ENCODE data around the gene COX8C. TPM values are rescaled to one million over a fixed set of nuclear protein-coding genes. Genes with fewer than 3 reads are reported as not detected.

Gene COX8C
- total and polyA plus RNA-seq, 7 donors, result 0.35 to 0.54 TPM; not detected in 5

GRCh38 chr14:93306812-93307211 lies 40.2 kb upstream of the COX8C start:
- Histone ChIP-seq H3K27ac (no peak overlapping the region), H3K27me3 (ENCODE audit: insufficient read depth in 3 of 3, low read length in 2 of 3) (no peaks in the 10 kb centered on the region), H3K4me1 (peaks cover 26% of the 10 kb centered on the region), H3K4me3 (no peak overlapping the region), H3K36me3 (ENCODE audit: insufficient read depth in 1 of 2, low read depth in 1 of 2) (no peaks in the 10 kb centered on the region), H3K9me3 (no peaks in the 10 kb centered on the region)
- intact Hi-C loops (cut with DNase I), result no loop called here
- no peak for ATAC-seq
- no peak for DNase-seq
- TF ChIP-seq, protein P1, sequence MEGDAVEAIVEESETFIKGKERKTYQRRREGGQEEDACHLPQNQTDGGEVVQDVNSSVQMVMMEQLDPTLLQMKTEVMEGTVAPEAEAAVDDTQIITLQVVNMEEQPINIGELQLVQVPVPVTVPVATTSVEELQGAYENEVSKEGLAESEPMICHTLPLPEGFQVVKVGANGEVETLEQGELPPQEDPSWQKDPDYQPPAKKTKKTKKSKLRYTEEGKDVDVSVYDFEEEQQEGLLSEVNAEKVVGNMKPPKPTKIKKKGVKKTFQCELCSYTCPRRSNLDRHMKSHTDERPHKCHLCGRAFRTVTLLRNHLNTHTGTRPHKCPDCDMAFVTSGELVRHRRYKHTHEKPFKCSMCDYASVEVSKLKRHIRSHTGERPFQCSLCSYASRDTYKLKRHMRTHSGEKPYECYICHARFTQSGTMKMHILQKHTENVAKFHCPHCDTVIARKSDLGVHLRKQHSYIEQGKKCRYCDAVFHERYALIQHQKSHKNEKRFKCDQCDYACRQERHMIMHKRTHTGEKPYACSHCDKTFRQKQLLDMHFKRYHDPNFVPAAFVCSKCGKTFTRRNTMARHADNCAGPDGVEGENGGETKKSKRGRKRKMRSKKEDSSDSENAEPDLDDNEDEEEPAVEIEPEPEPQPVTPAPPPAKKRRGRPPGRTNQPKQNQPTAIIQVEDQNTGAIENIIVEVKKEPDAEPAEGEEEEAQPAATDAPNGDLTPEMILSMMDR (IDR thresholded peaks at IDR 0.05), result no peak

DNA sequence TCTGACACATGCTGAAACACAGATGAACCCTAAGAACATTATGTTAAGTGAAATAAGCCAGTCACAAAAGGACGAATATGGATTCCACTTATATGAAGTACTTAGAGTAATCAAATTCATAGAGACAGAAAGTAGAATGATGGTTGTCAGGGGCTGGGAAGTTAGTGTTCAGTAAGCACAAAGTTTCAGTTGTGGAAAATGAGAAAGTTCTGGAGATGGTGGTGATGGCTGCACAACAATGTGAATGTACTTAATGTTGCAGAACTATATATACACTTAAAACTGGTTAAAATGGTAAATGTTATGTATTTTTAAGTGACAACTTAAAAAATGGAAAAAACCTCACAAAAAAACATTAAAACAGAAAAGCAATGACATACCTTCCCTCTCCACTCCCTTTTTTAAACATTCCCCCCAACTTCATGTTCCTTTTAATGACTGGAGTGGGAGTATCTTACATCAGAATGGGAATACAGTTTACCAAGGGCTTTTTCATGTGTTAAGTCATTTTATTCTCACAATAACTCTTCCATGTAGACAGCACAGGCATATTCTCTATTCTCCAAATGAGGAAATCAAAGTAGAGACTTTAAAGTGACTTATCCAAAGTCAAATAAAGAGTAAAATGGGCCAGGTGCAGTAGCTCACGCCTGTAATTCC lies 38.2 kb upstream of the COX8C start:
- TF ChIP-seq, protein P1 (IDR thresholded peaks at IDR 0.05), result no peak
- H3K4me1 ChIP-seq, result peaks cover 29% of the 10 kb centered on the region
- intact Hi-C loops (cut with DNase I), result no loop called here
- DNase-seq, result no peak
- no peaks in the 10 kb centered on the region for H3K27me3 ChIP-seq (ENCODE audit: insufficient read depth in 3 of 3, low read length in 2 of 3)
- 87 to 91% (median 88%) methylated on average over 2 of the region's 2 CpGs for WGBS, 3 donors
- H3K27ac ChIP-seq, result no peak overlapping the region
- no peaks in the 10 kb centered on the region for H3K36me3 ChIP-seq (ENCODE audit: insufficient read depth in 1 of 2, low read depth in 1 of 2)
- no peaks in the 10 kb centered on the region for H3K9me3 ChIP-seq
- no peak overlapping the region for H3K4me3 ChIP-seq
- ATAC-seq, result no peak

- intact Hi-C loops (cut with DNase I), result no loop called here
- no peaks in the 10 kb centered on the region for H3K27me3 ChIP-seq (ENCODE audit: insufficient read depth in 3 of 3, low read length in 2 of 3)
- no peaks in the 10 kb centered on the region for H3K9me3 ChIP-seq
- no peak for DNase-seq
- H3K36me3 ChIP-seq (ENCODE audit: insufficient read depth in 1 of 2, low read depth in 1 of 2), result no peaks in the 10 kb centered on the region
- H3K4me3 ChIP-seq, result no peak overlapping the region
- H3K4me1 ChIP-seq, result peaks cover 28% of the 10 kb centered on the region
- no peak for ATAC-seq
- TF ChIP-seq, protein P1 (IDR thresholded peaks at IDR 0.05), result no peak
- H3K27ac ChIP-seq, result no peak overlapping the region
- 83 to 86% (median 85%) methylated on average over 2 of the region's 2 CpGs for WGBS, 3 donors
Measured at GRCh38 chr14:93309427-93309966, 37.5 kb upstream of the COX8C start.

GRCh38 chr14:93311082-93311481 lies 35.9 kb upstream of the COX8C start:
- no peak overlapping the region for H3K4me3 ChIP-seq
- WGBS, 3 donors, result 67 to 78% (median 71%) methylated on average over 1 of the region's 1 CpG
- ATAC-seq (no peak), DNase-seq (no peak)
- no peaks in the 10 kb centered on the region for H3K9me3 ChIP-seq
- TF ChIP-seq, protein P1 (IDR thresholded peaks at IDR 0.05), result no peak
- no peaks in the 10 kb centered on the region for H3K27me3 ChIP-seq (ENCODE audit: insufficient read depth in 3 of 3, low read length in 2 of 3)
- H3K27ac ChIP-seq, result no peak overlapping the region
- peaks cover 12% of the 10 kb centered on the region for H3K4me1 ChIP-seq
- intact Hi-C loops (cut with DNase I), result no loop called here
- no peaks in the 10 kb centered on the region for H3K36me3 ChIP-seq (ENCODE audit: insufficient read depth in 1 of 2, low read depth in 1 of 2)

GRCh38 chr14:93315575-93315974 lies 31.4 kb upstream of the COX8C start:
- peaks cover 21% of the 10 kb centered on the region for H3K4me1 ChIP-seq
- TF ChIP-seq, protein P1 (IDR thresholded peaks at IDR 0.05), result no peak
- no peaks in the 10 kb centered on the region for H3K36me3 ChIP-seq (ENCODE audit: insufficient read depth in 1 of 2, low read depth in 1 of 2)
- intact Hi-C loops (cut with DNase I), result no loop called here
- no peak overlapping the region for H3K4me3 ChIP-seq
- ATAC-seq (no peak), DNase-seq (no peak)
- H3K9me3 ChIP-seq, result no peaks in the 10 kb centered on the region
- H3K27ac ChIP-seq, result no peak overlapping the region
- no peaks in the 10 kb centered on the region for H3K27me3 ChIP-seq (ENCODE audit: insufficient read depth in 3 of 3, low read length in 2 of 3)
